ENCODE results near the gene ERBB4.

Gene ERBB4

DNA sequence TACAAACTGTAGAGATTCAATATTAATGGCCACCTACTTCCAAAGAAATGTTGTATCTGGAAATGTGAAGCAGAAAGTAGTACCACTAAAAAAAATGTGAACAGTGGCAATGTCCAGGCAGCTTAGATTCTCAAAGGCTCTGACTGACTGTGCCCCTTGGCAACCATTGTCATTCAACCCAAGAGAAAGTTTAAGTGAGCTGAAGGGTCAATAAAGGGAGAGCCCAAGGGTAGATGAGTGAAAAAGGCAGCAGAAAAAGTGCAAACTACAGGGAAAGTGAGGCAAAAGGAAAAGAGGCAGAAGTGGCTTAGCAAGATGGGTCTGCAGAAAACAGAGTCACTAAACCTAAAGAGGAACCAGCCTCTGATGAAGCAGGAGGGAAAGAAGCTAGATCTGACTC, 1179.3 kb downstream of the ERBB4 start:
- no peak for FAIRE-seq
- no peak for DNase-seq (ENCODE audit: extremely low spot score, insufficient read length, low read depth)

DNA sequence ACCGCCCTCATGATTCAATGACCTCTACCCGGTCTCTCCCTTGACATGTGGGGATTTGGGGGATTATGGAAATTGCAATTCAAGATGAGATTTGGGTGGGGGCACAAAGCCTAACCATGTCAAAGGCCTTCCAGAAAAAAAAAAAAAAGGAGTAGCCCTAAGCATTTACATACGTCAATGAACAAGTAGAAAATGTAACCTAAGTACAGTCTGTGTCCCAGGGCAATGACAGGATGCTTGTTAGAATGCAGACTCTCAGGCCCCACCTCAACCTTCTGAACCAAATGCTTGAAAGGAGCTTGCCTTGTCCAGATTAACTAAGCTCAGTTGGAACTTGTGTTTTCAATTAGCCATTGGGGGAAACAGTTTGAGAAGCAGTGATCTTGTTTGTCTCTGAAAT, 1180.1 kb downstream of the ERBB4 start:
- no peak for FAIRE-seq
- DNase-seq (ENCODE audit: extremely low spot score, insufficient read length, low read depth), result no peak

DNA sequence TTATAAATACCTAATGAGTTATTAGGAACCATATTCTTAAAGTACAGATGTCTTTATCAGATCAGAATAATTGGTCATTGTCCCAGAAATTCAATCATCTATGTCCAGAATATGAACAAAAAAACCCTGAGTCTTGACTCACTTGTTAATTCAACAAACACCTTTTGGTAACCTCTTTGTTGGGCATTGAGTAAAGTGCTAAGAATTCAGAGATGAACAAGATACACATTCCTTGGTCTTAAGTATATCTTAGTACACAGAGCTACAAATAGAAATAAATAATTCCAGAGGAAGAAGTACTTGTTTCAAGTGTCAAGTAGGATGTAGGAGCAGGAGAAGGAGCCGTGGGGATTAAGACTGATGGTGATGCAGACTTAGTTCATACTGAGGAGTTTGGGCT, 1184.1 kb downstream of the ERBB4 start:
- DNase-seq (ENCODE audit: extremely low spot score, insufficient read length, low read depth) (no peak), FAIRE-seq (no peak)

DNA sequence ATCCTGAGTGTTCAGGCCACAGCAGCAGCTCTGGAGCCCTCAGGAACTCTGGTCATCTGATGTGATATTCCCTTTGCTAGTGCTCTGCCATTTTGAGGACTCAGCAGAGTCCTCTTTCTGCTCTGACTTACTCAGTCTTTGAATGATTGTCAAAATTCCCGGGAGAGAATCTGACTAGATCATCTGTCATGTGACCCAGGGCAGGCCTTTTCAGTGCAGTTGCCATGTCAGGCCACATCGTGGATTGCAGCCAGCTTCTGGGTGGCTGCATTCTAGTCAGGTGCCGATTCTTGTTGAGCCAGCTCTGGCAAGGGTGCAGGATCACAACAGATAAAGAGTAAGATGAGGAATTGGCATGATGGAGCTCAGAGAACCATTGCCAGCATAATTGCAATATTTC, 1186.6 kb downstream of the ERBB4 start:
- DNase-seq (ENCODE audit: extremely low spot score, insufficient read length, low read depth) (no peak), FAIRE-seq (no peak)

DNA sequence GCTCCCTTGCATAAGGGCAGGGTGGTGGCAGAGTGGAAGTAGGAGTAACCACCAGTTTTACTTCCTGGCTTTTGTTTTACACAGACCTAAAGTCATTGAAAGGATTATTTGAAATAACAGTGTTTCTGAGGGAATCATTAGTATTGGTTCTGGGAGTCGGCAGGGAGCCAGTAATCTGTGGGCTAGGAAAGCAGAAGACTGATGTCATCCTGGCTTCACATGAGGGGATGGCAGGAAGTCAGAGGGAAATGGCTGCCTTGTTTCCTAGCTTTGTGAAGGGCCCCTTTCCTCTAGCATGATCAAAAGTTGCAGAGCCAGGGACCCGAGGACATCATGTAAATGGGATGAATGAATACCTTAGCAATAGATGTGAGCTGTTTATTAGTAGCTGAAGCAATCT, 1189.6 kb downstream of the ERBB4 start:
- DNase-seq (ENCODE audit: extremely low spot score, insufficient read length, low read depth), result no peak
- FAIRE-seq, result no peak

DNA sequence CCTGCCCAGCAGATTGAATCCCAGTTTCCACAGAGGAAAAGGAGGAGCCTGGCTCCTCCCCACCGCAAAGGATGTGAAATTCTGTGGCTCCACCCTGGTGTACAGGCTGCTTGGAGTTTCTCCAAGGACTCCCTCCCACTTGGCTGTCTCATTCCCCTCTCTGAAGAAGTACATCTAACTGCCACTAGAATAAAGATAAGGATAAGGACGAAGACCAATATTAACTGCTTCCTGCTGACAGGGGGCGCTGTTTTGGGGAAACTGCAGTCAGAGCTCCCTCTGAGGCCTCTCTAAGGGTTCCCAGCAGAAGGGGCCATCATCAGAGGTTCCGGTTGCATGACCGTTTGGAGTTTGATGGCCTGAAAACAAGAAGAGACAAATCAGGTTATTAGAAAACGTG, 1191.3 kb downstream of the ERBB4 start:
- DNase-seq (ENCODE audit: extremely low spot score, insufficient read length, low read depth) (no peak), FAIRE-seq (no peak)

DNA sequence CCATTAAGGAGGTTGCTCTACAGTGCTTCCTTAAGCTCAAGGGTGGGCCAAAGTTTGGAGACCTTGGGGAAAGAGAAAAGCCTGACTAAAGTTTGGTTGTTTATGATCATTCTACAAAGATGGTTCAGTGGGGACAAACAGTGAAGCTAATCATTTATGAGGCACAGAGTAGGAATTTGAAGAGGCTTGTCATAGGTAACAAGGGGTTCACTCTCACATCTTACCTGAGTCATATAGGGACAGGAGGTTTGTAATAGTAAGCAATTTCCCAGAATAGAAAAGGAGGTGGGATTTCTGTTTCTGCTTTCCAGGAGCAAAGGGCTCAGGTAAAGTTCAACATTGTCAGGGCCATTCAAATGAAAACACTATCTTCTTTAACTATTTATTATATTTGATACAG, 1194.3 kb downstream of the ERBB4 start:
- DNase-seq (ENCODE audit: extremely low spot score, insufficient read length, low read depth) (no peak), FAIRE-seq (no peak)

DNA sequence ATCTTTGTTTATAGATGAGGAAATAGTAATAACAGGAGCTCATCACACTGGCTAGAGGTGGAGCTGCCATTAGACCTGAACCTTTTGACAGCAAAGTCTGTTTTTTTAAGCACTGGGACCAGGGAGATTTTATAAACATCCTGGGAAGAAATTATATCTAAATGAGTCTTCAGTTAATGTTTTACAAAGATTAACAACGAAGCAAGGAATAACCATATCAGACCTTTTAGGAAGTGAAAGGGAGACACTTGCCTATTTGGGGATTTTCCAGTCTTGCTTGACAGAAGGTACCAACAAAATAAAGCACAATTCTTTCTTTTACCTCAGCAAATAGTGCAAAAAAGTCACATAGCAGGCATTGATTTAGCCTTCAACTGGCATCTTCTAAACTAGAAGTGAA, 1205.2 kb downstream of the ERBB4 start:
- no peak for FAIRE-seq
- DNase-seq (ENCODE audit: extremely low spot score, insufficient read length, low read depth), result no peak

DNA sequence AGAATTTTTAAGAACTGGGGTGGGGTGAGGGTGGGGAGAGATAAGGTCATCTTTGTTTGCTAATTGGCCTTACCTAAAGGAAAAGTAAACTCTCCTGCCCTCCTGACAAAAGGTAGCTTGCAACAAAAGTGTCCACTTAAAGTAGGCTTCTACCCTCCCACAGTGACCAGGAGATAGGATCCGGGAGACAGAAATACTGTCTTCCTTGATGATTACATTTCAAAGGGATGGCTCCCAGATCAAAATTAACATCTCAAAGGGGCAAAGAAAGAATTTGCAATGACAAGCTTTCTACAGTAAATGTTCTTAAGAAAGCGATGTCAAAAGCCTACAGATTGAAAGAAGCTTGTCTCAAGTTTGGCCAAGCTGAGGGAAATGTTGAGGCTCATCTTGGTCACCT, 1206.9 kb downstream of the ERBB4 start:
- DNase-seq (ENCODE audit: extremely low spot score, insufficient read length, low read depth), result no peak
- no peak for FAIRE-seq

DNA sequence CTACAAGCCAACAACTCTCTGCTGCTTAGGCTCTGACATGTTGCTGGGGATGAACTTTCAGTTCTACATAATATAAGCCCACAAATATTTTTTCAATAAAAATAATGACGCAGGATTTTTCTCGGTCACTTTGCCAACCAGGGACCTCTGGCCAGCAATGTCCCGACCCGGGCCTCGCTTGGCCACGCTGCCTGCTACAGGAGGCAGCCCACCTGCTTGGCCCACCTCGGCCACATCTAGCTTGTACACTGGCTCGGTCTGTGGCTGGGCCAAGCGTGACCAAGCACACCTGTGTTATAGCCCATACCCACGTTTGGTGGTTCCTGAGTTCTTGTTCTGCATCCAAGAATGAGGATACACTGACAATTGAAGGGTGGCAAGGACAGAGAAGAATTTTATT, 1208.7 kb downstream of the ERBB4 start:
- no peak for FAIRE-seq
- DNase-seq (ENCODE audit: extremely low spot score, insufficient read length, low read depth), result no peak

DNA sequence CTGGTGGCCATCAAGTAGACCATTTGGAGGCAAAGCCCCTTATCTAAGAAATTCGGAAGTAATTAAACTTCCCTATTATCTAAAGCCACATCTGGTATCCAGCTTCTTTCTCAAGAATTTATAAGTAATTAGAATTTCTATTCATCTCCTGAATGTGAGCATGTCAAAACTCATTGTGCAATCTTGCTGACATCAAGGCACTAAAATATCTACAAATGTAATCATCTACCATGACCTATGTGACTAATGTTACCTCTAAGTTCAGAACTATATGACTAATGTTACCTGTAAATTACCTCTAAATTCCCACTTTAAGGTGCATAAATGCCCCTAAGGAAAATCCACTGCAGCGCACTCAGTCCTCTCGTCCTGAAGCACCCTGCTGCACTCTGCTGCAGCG, 1209.2 kb downstream of the ERBB4 start:
- DNase-seq (ENCODE audit: extremely low spot score, insufficient read length, low read depth), result no peak
- FAIRE-seq, result no peak

DNA sequence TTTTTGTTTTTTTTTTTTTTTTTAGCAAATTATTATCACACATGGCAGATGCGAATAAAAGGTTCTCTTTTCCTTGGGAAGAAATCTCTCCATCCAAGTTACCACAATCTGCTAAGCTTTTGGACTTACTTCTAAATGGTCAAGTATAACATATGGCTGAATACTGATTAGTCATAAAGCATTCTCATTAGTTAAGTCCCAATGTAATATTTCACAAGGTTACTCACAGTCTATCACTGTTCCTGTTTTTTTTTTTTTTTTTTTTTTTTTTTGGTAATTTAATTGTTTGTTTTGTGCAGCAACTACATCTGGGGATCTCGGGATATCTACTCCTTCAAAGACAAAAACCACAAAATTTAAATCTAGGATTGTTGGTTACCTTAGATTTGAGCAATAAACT, 1210.5 kb downstream of the ERBB4 start:
- FAIRE-seq, result no peak
- no peak for DNase-seq (ENCODE audit: extremely low spot score, insufficient read length, low read depth)
